H1 (cell line): ENCODE data around the gene IFT25. TPM values are rescaled to one million over a fixed set of nuclear protein-coding genes. Genes with fewer than 3 reads are reported as not detected.
A peak's percentile ranks its signal among the peaks of the same experiment; 100 is the strongest.

Experiments used
- CTCF ChIA-PET: fragments of 300-600 bp; sonication (Branson Sonifier 250); formaldehyde crosslinking; loops from one replicate; lab custom pipeline; 2021; ENCODE audit not compliant: partially characterized antibody; lab: Charles Lee
- POLR2A ChIA-PET: fragments of 300-600 bp; sonication (Branson Sonifier 250); formaldehyde crosslinking; loops from one replicate; lab custom pipeline; 2021; ENCODE audit warnings: inconsistent platforms; ENCODE audit not compliant: partially characterized antibody; lab: Charles Lee
- DNase-seq, 2 experiments: peaks; one replicate each; pipeline versions ENCODE4 v3.0.0 to v3.0.0-alpha.2; 2010 to 2022; ENCODE audit warnings: low spot score in 2 of 2, low read depth in 1 of 2, mixed read lengths in 1 of 2
- FAIRE-seq: peaks from 2 replicates; lab custom pipeline; 2011; peaks lifted over from hg19 to GRCh38; lab: Jason Lieb, UNC
- H2AFZ ChIP-seq: 2 replicates; pipeline ENCODE4 v1.8.1; 2012; ENCODE audit warnings: low read length, inconsistent platforms
- H2AK5ac ChIP-seq: 2 replicates; pipeline ENCODE4 v1.6.1; 2013; ENCODE audit warnings: low read depth, low read length
- H2BK120ac ChIP-seq: replicated peaks from 2 replicates; pipeline ENCODE3; 2013; ENCODE audit warnings: low read depth, low read length, inconsistent platforms
- H2BK12ac ChIP-seq: 2 replicates; pipeline ENCODE4 v1.6.1; 2013; ENCODE audit warnings: low read depth, low read length
- H2BK15ac ChIP-seq: 2 replicates; pipeline ENCODE4 v1.6.1; 2013; ENCODE audit warnings: low read length
- H2BK20ac ChIP-seq: 2 replicates; pipeline ENCODE4 v1.6.1; 2013; ENCODE audit warnings: low read length
- H2BK5ac ChIP-seq: 2 replicates; pipeline ENCODE4 v1.6.1; 2013; ENCODE audit warnings: low read depth, low read length
- H3K14ac ChIP-seq: 2 replicates; pipeline ENCODE4 v1.6.1; 2013; ENCODE audit warnings: inconsistent platforms; ENCODE audit not compliant: insufficient read length
- H3K18ac ChIP-seq: 2 replicates; pipeline ENCODE4 v1.6.1; 2013; ENCODE audit warnings: low read length; ENCODE audit errors: extremely low read depth
- H3K23ac ChIP-seq: 2 replicates; pipeline ENCODE4 v1.6.1; 2013; ENCODE audit warnings: inconsistent platforms; ENCODE audit not compliant: insufficient read length
- H3K23me2 ChIP-seq: 2 replicates; pipeline ENCODE4 v1.6.1; 2013; ENCODE audit warnings: low read depth, low read length
- H3K27ac ChIP-seq: 2 replicates; pipeline ENCODE4 v1.6.1; 2011; ENCODE audit warnings: low read depth, low read length, inconsistent platforms
- H3K27me3 ChIP-seq, 4 experiments: replicated peaks in 1 of 4; 1 replicate in 1 of 4; 2 replicates in 3 of 4; pipeline versions ENCODE4 v1.6.1 to v1.8.1; 2011 to 2013; ENCODE audit warnings: low read length in 3 of 4, mild to moderate bottlenecking in 3 of 4, inconsistent platforms in 2 of 4, mixed read lengths in 2 of 4, moderate library complexity in 1 of 4; ENCODE audit not compliant: control insufficient read depth in 3 of 4, insufficient read depth in 3 of 4; ENCODE audit errors: extremely low read depth in 1 of 4
- H3K36me3 ChIP-seq, 4 experiments: 2 replicates each; pipeline versions ENCODE4 v1.6.1 to v1.8.1; 2011 to 2013; ENCODE audit warnings: mild to moderate bottlenecking in 4 of 4, low read length in 3 of 4, moderate library complexity in 2 of 4, control low read depth in 1 of 4, inconsistent platforms in 1 of 4; ENCODE audit not compliant: insufficient read depth in 4 of 4, control insufficient read depth in 2 of 4
- H3K4ac ChIP-seq: replicated peaks from 2 replicates; pipeline ENCODE3; 2013; ENCODE audit warnings: low read length, low read depth, mixed read lengths, inconsistent platforms; ENCODE audit not compliant: insufficient read length
- H3K4me1 ChIP-seq, 4 experiments: replicated peaks in 1 of 4; 1 replicate in 1 of 4; 2 replicates in 3 of 4; pipeline versions ENCODE4 v1.6.1 to v1.8.1; 2011 to 2013; ENCODE audit warnings: low read length in 3 of 4, inconsistent platforms in 2 of 4, mixed read lengths in 1 of 4; ENCODE audit not compliant: insufficient read depth in 4 of 4, control insufficient read depth in 3 of 4
- H3K4me2 ChIP-seq, 2 experiments: 2 replicates each; pipeline versions ENCODE4 v1.6.1 to v1.8.1; 2011 to 2013; ENCODE audit warnings: low read depth in 2 of 2, low read length in 2 of 2, control low read depth in 1 of 2, inconsistent platforms in 1 of 2, mild to moderate bottlenecking in 1 of 2; ENCODE audit not compliant: insufficient read depth in 1 of 2
- H3K4me3 ChIP-seq, 4 experiments: fragments of 200-600, 300-600 bp in 1 of 4; sonication (generic), shearing (Covaris generic), sonication (Bioruptor Twin) in 1 of 4; 2 replicates each; pipeline versions ENCODE4 v1.5.1 to v1.8.1; 2011 to 2016; ENCODE audit warnings: low read length in 4 of 4, low read depth in 3 of 4, control low read depth in 2 of 4, inconsistent platforms in 2 of 4, mild to moderate bottlenecking in 2 of 4, mixed read lengths in 1 of 4, moderate library complexity in 1 of 4; ENCODE audit not compliant: insufficient read depth in 2 of 4; ENCODE audit errors: extremely low read depth in 1 of 4
- H3K56ac ChIP-seq: replicated peaks from 2 replicates; pipeline ENCODE3; 2013; ENCODE audit warnings: low read depth, mild to moderate bottlenecking, mixed read lengths, low read length, inconsistent platforms; ENCODE audit not compliant: insufficient read length
- H3K79me1 ChIP-seq: 2 replicates; pipeline ENCODE4 v1.6.1; 2013; ENCODE audit warnings: low read depth, low read length, control low read depth
- H3K79me2 ChIP-seq, 2 experiments: 2 replicates each; pipeline versions ENCODE4 v1.6.1 to v1.8.1; 2012 to 2013; ENCODE audit warnings: low read length in 2 of 2, mild to moderate bottlenecking in 2 of 2, inconsistent platforms in 1 of 2; ENCODE audit not compliant: insufficient read depth in 2 of 2, control insufficient read depth in 1 of 2
- H3K9ac ChIP-seq, 4 experiments: replicated peaks in 1 of 4; 1 replicate in 1 of 4; 2 replicates in 3 of 4; pipeline versions ENCODE4 v1.6.1 to v1.8.1; 2011 to 2013; ENCODE audit warnings: low read depth in 3 of 4, low read length in 3 of 4, control low read depth in 2 of 4, mild to moderate bottlenecking in 2 of 4, moderate library complexity in 2 of 4, inconsistent platforms in 1 of 4; ENCODE audit errors: extremely low read depth in 1 of 4
- H3K9me3 ChIP-seq, 2 experiments: 2 replicates each; pipeline versions ENCODE4 v1.6.1 to v1.8.1; 2012 to 2013; ENCODE audit warnings: mild to moderate bottlenecking in 2 of 2, moderate library complexity in 2 of 2, control low read depth in 1 of 2, inconsistent platforms in 1 of 2, low read depth in 1 of 2, low read length in 1 of 2, mixed read lengths in 1 of 2; ENCODE audit not compliant: insufficient read depth in 2 of 2
- H4K20me1 ChIP-seq, 2 experiments: replicated peaks in 1 of 2; 2 replicates each; pipeline versions ENCODE3 to v1.8.1; 2011 to 2013; ENCODE audit warnings: inconsistent platforms in 2 of 2, low read length in 2 of 2, mild to moderate bottlenecking in 1 of 2; ENCODE audit not compliant: insufficient read depth in 2 of 2, control insufficient read depth in 1 of 2
- H4K5ac ChIP-seq: 2 replicates; pipeline ENCODE4 v1.6.1; 2013; ENCODE audit warnings: low read length, low read depth, mixed read lengths, inconsistent platforms; ENCODE audit not compliant: insufficient read length
- H4K8ac ChIP-seq: 2 replicates; pipeline ENCODE4 v1.8.0; 2013; ENCODE audit warnings: mild to moderate bottlenecking, moderate library complexity, low read length, inconsistent platforms; ENCODE audit not compliant: insufficient read depth; ENCODE audit errors: extremely low read depth
- H4K91ac ChIP-seq: replicated peaks from 2 replicates; pipeline ENCODE3; 2013; ENCODE audit warnings: low read length, mixed read lengths, inconsistent platforms; ENCODE audit not compliant: insufficient read length
- BACH1 ChIP-seq: IDR thresholded peaks from 2 replicates; pipeline ENCODE4 v1.6.1; 2012; ENCODE audit warnings: low read length, improper control_type of control experiment
- CBX8 ChIP-seq: fragments of 300-800, 300-1000 bp; sonication (generic); IDR thresholded peaks from 2 replicates; pipeline ENCODE4 v1.7.1; 2016; ENCODE audit warnings: low read depth, low read length, borderline replicate concordance
- MAFK ChIP-seq: IDR thresholded peaks from 2 replicates; pipeline ENCODE4 v1.6.1; 2012; ENCODE audit warnings: low read depth, mild to moderate bottlenecking, improper control_type of control experiment, low read length
- RAD21 ChIP-seq, 2 experiments: IDR thresholded peaks in 1 of 2; conservative IDR thresholded peaks in 1 of 2; 2 replicates each; pipeline ENCODE4 v1.6.1; 2011; ENCODE audit warnings: low read depth in 2 of 2, low read length in 2 of 2, improper control_type of control experiment in 1 of 2, inconsistent platforms in 1 of 2, mild to moderate bottlenecking in 1 of 2, moderate library complexity in 1 of 2
- WGBS, 2 experiments: shearing (Covaris generic) in 1 of 2; methylation state at CpG; one replicate each; pipeline versions ENCODE4 v1.1.6 to v1.1.7; 2013 to 2015; ENCODE audit warnings: low lambda C conversion rate in 2 of 2, mixed read lengths in 2 of 2, inconsistent platforms in 1 of 2, low coverage in 1 of 2, missing lambda C conversion rate in 1 of 2; ENCODE audit not compliant: insufficient replicate concordance in 2 of 2, insufficient coverage in 1 of 2, insufficient read length in 1 of 2; ENCODE audit errors: extremely low coverage in 1 of 2, missing lambda C conversion rate in 1 of 2; 5-methylcytosine and 5-hydroxymethylcytosine counted together
- polyA plus RNA-seq, 7 experiments: library from polyadenylated mRNA; depleted of rRNA in 3 of 7; stranded (reverse) in 5 of 7; unstranded in 2 of 7; fragments of >200 nt in 5 of 7; fragments of 200-250 nt in 2 of 7; gene quantifications; 1 replicate in 5 of 7; 2 replicates in 1 of 7; 4 replicates in 1 of 7; pipeline versions ENCODE4 v1.2.1 to v1.2.3, GENCODE V29; 2011 to 2013; ENCODE audit warnings: missing spikeins in 2 of 7, mixed read lengths in 2 of 7
- total RNA-seq: library from RNA; stranded (reverse); fragmentation: NEBNext Ultra II Directional; extraction: Animal tissue kit (Norgen Biotek cat#: 25700); gene quantifications from 2 replicates; pipeline ENCODE4 v1.2.1, GENCODE V29; 2021

Gene IFT25
- total and polyA plus RNA-seq, 2 of the 8 experiments (the other 6 are each of a cell fraction or from before 2014, with no cell fraction given) = 15.0 to 36.3 TPM

- H4K20me1 ChIP-seq = peaks cover 0 to 2% of the 10 kb centered on the region in 2 experiments
- H2BK5ac ChIP-seq = no peak overlapping the region
- H2BK20ac ChIP-seq = no peak overlapping the region
- no peak overlapping the region for H3K18ac ChIP-seq
- no peaks in the 10 kb centered on the region for H3K23me2 ChIP-seq
- DNase-seq = no peak
- H3K56ac ChIP-seq = no peak overlapping the region
- H4K5ac ChIP-seq = no peak overlapping the region
- H3K4me2 ChIP-seq = no peak overlapping the region
- no peak overlapping the region for H2AFZ ChIP-seq
- no peak overlapping the region for H2BK12ac ChIP-seq
- ChIA-PET POLR2A (interaction anchor here (1.2 to 1.4 kb wide), 2 partner anchors 15 to 108 kb away, joined by 3 read pairs; no protein-coding TSS in a partner anchor), CTCF (interaction anchor here (1.0 to 7.2 kb wide), 5 partner anchors 14 to 103 kb away, joined by 3 to 114 read pairs (median 3); no protein-coding TSS in a partner anchor)
- H3K9me3 ChIP-seq = no peaks in the 10 kb centered on the region
- FAIRE-seq = no peak
- H2AK5ac ChIP-seq = no peak overlapping the region
- no peak overlapping the region for H2BK15ac ChIP-seq
- H3K23ac ChIP-seq = no peak overlapping the region
- H3K79me2 ChIP-seq = no peaks in the 10 kb centered on the region
- H4K91ac ChIP-seq = no peak overlapping the region
- H3K9ac ChIP-seq = no peak overlapping the region
- H3K4ac ChIP-seq = no peak overlapping the region
- no peaks in the 10 kb centered on the region; the same call in 1 of the 2 replicates for H3K79me1 ChIP-seq
- H3K14ac ChIP-seq = no peak overlapping the region
- no peaks in the 10 kb centered on the region for H3K27me3 ChIP-seq
- H3K27ac ChIP-seq = no peak overlapping the region
- peaks cover 21 to 60% (median 37%) of the 10 kb centered on the region in 4 experiments for H3K36me3 ChIP-seq
- no peak overlapping the region for H4K8ac ChIP-seq
- H2BK120ac ChIP-seq = no peak overlapping the region
- no peaks in the 10 kb centered on the region; a peak in 2 of 7 replicates for H3K4me1 ChIP-seq
- no peak overlapping the region for H3K4me3 ChIP-seq
- WGBS, 2 experiments = 78% methylated on average over 5 of the region's 5 CpGs; no CpG with 5 or more reads in 1 of the 2 experiments
- TF ChIP-seq CBX8 (no peak), RAD21 (IDR thresholded peaks at IDR 0.05 in 1 of 2, conservative IDR thresholded peaks at IDR 0.05 in 1 of 2; ENCODE audit: low read depth in 2 of 2, low read length in 2 of 2) (no peak), MAFK (peak; percentile 71; the same call in 1 of the 2 replicates), BACH1 (peak; percentile 80)
These were observed 18.6 kb upstream of the IFT25 start for GRCh38 chr1:53964109-53964508.
